ENCODE results near the gene CST11.

CST11 gene

GRCh38 chr20:23453549-23454543 is 1.2 kb upstream of the CST11 start:
- DNase-seq (ENCODE audit: low read depth), result no peak

GRCh38 chr20:23451956-23452487 is 654 bp downstream of the CST11 start:
- no peak for DNase-seq (ENCODE audit: low read depth)

- DNase-seq (ENCODE audit: low read depth), result no peak
These were observed 1.8 kb downstream of the CST11 start for GRCh38 chr20:23450877-23451276.

GRCh38 chr20:23449421-23449820 is 3.3 kb downstream of the CST11 start:
- DNase-seq (ENCODE audit: low read depth), result no peak

DNA sequence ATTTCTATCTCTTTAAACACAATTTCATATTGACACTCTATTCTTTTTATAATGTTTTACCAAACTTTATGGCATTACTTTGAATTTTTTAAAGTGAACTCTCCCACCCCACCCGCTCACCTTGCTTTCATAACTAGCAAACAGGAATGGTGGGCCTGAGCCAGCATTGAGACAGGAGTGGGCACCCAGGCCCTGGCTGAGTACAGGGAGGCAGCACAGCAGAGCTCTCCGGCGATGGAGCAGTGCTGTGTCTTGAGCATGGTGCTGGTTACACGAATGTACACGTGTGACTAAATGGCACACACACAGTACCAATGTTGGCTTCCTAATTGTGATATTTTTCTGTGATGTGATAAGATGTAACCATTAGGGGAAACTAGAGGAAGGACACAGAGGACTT is 4.5 kb downstream of the CST11 start:
- DNase-seq (ENCODE audit: low read depth), result no peak

DNA sequence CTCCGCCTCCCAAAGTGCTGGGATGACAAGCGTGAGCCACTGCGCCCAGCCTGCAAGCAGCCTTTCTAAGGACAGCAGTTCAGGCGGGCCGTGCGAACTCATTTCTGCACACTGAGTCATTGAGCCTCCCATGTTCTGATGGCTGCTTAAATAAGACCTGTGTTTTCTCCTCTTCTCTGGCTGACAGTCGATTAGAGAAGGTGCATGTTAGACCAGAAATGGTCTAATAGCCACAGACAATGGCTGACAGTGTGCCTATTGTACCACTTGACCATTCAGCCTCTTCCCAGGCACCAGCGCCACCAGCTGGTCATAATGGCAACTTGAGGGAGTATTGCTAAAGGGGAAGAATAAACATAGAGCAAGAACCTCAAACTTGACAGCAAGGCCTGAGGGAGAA is 6.2 kb downstream of the CST11 start:
- DNase-seq (ENCODE audit: low read depth), result no peak

- no peak for DNase-seq (ENCODE audit: low read depth)
These were observed 7.0 kb downstream of the CST11 start for GRCh38 chr20:23445596-23446217.

GRCh38 chr20:23444859-23445258 is 7.8 kb downstream of the CST11 start:
- DNase-seq (ENCODE audit: low read depth), result no peak

- DNase-seq (ENCODE audit: low read depth), result no peak
These were observed 10.2 kb downstream of the CST11 start for GRCh38 chr20:23442436-23442835.

- DNase-seq (ENCODE audit: low read depth), result no peak
These were observed 10.8 kb downstream of the CST11 start for GRCh38 chr20:23441850-23442313.

GRCh38 chr20:23440004-23440403 is 12.7 kb downstream of the CST11 start:
- no peak for DNase-seq (ENCODE audit: low read depth)

DNA sequence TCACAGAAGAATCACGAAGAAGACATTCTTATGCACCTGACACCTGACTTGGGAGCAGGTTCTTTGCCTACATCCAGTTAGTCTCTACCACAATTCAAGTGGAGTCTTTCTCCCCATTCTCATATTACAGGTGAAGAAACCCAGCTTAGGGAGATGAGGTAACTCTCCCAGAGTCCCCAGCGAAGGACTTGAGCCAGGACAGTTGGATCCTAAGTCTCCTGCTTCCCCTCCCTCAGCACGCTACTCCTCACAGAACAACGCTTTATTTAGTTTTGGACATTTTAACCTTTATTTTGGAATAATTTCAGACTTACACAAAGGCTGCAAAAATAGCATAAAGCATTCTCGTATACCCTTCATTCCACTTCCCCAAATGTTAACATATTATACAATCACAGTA is 14.0 kb downstream of the CST11 start:
- DNase-seq (ENCODE audit: low read depth), result no peak

GRCh38 chr20:23437126-23437899 is 15.4 kb downstream of the CST11 start:
- DNase-seq (ENCODE audit: low read depth), result no peak

DNA sequence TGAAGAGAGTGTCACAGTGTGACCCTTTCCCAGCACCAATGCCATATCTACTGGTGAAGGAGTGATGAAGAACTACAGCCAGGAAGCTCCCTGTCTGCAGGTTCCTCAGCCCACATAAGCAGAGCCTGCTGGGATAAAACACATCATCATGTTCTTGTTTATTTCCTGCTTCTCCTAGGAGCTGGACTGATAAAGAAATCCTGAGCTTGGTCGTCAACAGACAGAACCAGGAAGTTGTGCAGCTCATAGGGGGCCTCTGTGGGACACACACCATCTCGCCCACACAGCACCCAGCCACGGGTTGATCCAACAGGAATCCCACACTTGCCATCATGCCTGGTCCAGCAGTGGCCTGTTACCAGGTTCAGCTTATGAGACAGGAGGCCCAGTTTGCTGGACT is 16.0 kb downstream of the CST11 start:
- no peak for DNase-seq (ENCODE audit: low read depth)

DNA sequence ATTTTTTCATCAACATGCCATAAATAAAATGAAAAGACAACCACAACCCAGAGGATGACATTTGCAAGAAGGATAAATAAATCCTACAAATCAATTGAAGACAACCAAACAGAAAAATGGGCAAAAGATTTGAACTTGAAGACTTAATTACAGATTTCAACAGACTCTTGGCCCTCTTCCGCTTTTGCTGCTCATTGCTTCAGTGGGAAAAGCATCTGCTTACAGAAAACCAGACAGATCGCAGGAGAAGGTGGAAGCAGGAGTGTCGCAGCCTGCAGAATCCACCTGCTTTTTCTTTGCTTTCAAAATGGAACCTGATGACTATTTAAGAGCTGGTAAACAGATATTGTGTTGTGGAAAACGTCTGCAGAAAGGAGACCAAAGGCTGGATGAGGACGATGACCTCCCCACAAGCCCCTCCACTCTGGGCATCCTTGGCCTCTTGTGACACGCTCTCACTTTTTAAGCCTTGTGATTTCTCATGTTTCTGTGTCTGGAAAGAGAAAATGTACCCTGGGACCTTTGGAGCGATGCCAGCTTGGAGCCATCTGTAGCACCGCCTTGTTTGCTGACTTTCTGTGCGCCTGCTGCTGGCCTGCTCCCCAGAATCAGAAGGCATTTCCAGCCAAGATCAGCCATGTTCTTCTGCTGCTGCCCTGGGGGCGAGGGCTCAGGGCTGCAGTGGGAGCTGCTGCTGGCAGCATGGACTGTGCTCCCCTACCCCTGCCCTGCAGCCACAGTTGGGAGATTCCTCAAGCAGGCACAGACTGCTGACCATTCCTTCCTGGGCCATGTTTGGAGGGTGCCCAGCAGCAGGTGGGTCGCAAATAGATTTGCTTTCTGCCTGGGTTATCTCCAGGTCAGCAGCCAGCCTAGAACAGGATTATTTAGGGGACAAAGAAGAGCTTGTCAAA is 16.8 kb downstream of the CST11 start:
- DNase-seq (ENCODE audit: low read depth), result no peak

DNA sequence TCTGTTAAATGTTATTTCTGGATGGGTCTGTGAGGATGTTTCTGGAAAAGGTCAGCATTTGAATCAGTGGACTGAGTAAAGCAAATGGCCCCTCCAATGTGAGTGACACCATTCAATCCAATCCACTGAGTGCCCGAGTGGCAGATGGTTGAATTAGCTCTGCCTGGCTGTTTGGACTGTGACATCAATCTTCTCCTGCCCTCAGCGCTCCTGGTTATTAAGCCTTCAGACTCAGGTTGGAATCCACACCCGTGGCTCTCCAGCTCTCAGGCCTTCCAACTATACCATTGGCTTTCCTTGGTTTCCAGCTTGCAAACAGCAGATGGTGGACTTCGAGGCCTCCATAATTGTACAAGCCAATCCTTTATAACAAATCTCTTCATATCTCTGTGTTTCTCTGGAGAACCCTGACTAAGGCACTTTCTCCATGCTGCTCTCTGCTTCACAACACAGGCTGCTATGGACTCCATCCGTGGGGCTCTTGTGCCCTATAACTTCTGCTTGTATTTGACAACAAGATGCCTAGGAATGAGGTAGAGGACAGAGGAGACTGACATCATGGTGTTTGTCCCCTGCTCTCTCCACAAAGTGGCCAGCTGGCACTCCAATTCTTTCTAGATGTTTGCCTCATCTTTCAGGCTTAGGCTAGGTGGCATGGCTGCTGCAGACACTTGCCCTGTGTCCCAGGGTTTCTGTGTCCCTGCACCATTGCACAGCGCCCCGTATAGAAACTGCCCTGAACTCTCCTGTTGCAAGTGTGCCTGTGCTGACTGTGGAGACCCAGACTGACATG is 18.0 kb downstream of the CST11 start:
- no peak for DNase-seq (ENCODE audit: low read depth)

DNA sequence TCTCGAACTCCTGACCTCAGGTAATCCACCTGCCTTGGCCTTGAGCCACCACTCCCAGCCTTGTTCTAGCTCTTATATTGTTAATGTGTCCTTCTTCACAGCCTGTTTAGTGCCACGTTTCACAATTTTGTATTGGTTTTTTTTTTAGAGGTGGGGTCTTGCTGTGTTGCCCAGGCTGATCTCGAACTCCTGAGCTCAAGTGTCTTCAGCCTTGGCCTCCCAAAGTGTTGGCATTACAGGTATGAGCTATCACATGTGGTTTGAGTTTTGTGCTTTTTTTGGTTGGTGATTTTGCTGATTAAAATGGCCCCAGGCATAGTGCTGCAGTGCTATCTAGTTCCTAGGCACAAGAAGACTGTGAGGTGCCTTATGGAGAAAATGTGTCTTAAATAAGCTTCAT is 19.0 kb downstream of the CST11 start:
- DNase-seq (ENCODE audit: low read depth), result no peak

DNA sequence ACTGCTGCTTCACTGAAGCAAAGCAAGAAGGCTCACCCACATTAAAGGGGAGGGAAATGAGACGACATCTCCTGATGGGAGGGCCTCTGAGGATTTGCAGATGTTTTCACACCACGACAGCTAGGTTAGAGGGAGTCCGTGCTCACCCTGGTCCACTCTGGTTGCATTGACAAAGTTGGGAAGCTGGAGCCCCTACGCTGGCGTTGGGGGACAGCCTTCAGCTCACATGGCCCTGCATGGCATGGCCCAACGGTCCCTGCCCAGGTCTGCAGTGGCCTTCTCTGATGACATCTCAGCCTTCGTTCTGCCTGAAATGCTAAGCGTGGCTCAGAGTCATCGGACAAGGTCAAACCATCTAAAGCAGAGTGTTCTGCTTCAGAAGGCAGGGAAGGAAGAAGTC is 27.5 kb downstream of the CST11 start:
- DNase-seq (ENCODE audit: low read depth), result no peak

DNA sequence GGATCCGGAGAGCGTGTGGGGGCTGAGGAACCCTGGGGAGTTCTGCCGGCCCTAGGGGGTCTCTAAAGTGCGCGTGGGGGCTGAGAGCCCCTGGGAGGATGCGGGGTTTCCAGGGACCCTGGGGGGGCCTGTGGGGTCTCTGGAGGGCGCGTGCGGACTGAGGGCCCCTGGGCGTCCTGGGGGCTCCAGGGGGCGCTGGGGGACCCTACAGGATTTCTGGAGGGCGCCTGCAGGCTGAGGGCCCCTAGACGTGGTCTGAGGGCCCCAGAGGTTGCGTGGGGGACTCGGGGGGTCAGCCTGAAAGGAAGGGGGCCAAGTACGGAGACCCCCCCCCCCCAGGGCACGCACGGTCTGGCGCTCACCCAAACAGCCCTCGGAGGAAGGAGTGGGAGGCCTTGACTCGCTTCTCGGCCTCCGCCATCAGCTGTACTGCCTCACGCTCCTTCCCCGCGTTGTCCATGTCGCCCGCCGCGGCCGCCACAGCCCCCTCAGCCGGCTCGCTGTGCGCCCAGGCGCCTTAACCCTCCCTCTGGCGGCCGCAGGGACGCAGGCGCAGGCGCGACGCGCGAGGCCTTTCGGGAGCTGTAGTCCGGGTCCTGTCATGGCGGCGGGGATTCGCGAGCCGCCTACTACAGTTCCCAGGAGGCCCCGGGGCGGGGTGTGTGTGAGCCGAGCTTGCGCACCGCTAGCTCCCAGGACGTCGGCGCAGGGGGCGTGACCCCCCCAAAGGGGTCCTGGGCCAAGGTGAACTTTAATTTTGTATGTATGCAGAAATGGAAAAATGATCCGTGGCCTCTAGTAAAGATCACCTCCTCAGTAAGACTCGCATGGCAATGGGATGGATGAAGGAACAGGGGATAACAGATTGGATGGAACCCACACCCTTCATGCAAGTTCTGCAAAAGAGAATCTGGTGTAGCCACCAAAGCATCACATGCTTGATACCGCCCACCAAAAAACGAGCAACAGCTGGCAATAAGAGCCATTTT is 31.4 kb downstream of the CST11 start, which contains the start of gene NAPB:
Gene NAPB, minus strand, starts transcription at position 546 of the 989 bp plus-strand sequence. Its CDS starts 86 bp downstream, at position 460.
- peak; percentile 90 for DNase-seq (ENCODE audit: low read depth)

Data from activated T-helper 9 cell treated with anti-CD3 and anti-CD28 coated beads, Interleukin-2, amount 50 U/mL, for 16 hours (primary cell).